Liver (tissue), 9 donors: Measurements from ENCODE around the gene UTRN. TPM values are rescaled to one million over a fixed set of nuclear protein-coding genes. Genes with fewer than 3 reads are reported as not detected.

ENCODE experiments used
- DNase-seq: peaks from one replicate; pipeline ENCODE4 v3.0.0-alpha.2; 2017; ENCODE audit warnings: low spot score
- H3K27ac ChIP-seq, 2 donors: one replicate each; pipeline ENCODE4 v1.7.0; 2013; ENCODE audit warnings: inconsistent platforms in 2 of 2, low read length in 2 of 2, control low read depth in 1 of 2, low read depth in 1 of 2, mild to moderate bottlenecking in 1 of 2
- H3K27me3 ChIP-seq, 4 donors: one replicate each; pipeline versions ENCODE4 v1.6.1 to v1.7.0; 2013; ENCODE audit warnings: low read length in 3 of 4, inconsistent platforms in 1 of 4, mild to moderate bottlenecking in 1 of 4, moderate library complexity in 1 of 4; ENCODE audit not compliant: control insufficient read depth in 4 of 4, insufficient read depth in 4 of 4
- H3K36me3 ChIP-seq, 4 donors: one replicate each; pipeline versions ENCODE4 v1.6.1 to v1.7.0; 2013; ENCODE audit warnings: low read length in 3 of 4, mild to moderate bottlenecking in 3 of 4, low read depth in 1 of 4, moderate library complexity in 1 of 4; ENCODE audit not compliant: control insufficient read depth in 4 of 4, insufficient read depth in 3 of 4
- H3K4me1 ChIP-seq, 4 donors: one replicate each; pipeline versions ENCODE4 v1.6.1 to v1.7.0; 2013; ENCODE audit warnings: low read length in 3 of 4, mild to moderate bottlenecking in 3 of 4, moderate library complexity in 1 of 4; ENCODE audit not compliant: control insufficient read depth in 4 of 4, insufficient read depth in 4 of 4
- H3K4me3 ChIP-seq, 3 donors: one replicate each; pipeline versions ENCODE4 v1.6.1 to v1.7.0; 2013; ENCODE audit warnings: low read length in 3 of 3, control low read depth in 1 of 3, low read depth in 1 of 3, mild to moderate bottlenecking in 1 of 3
- H3K9ac ChIP-seq, 2 donors: one replicate each; pipeline ENCODE4 v1.7.0; 2013; ENCODE audit warnings: low read length in 2 of 2, mild to moderate bottlenecking in 2 of 2, moderate library complexity in 2 of 2, control low read depth in 1 of 2, low read depth in 1 of 2
- H3K9me3 ChIP-seq, 4 donors: one replicate each; pipeline versions ENCODE4 v1.6.1 to v1.7.0; 2013; ENCODE audit warnings: low read length in 3 of 4; ENCODE audit not compliant: control insufficient read depth in 4 of 4
- EGR1 ChIP-seq, 2 donors: IDR thresholded peaks; 2 replicates each; pipeline ENCODE4 v1.6.1; 2016 to 2018; ENCODE audit warnings: antibody characterized with exemption in 2 of 2, low read depth in 2 of 2
- FOXA1 ChIP-seq: IDR thresholded peaks from 2 replicates; pipeline ENCODE4 v1.6.1; 2016; ENCODE audit warnings: antibody characterized with exemption
- FOXA2 ChIP-seq: IDR thresholded peaks from 2 replicates; pipeline ENCODE4 v1.6.1; 2016; ENCODE audit warnings: antibody characterized with exemption
- GABPA ChIP-seq, 2 donors: IDR thresholded peaks in 1 of 2; conservative IDR thresholded peaks in 1 of 2; 2 replicates each; pipeline ENCODE4 v1.6.1; 2016; ENCODE audit warnings: antibody characterized with exemption in 2 of 2, mild to moderate bottlenecking in 1 of 2, moderate library complexity in 1 of 2
- HNF4A ChIP-seq, 2 donors: conservative IDR thresholded peaks; 2 replicates each; pipeline ENCODE4 v1.6.1; 2016; ENCODE audit warnings: antibody characterized with exemption in 2 of 2, mild to moderate bottlenecking in 2 of 2
- HNF4G ChIP-seq: IDR thresholded peaks from 2 replicates; pipeline ENCODE4 v1.6.1; 2016; ENCODE audit warnings: antibody characterized with exemption
- JUND ChIP-seq, 2 donors: IDR thresholded peaks; 2 replicates each; pipeline ENCODE4 v1.6.1; 2016; ENCODE audit warnings: antibody characterized with exemption in 2 of 2
- MAX ChIP-seq: IDR thresholded peaks from 2 replicates; pipeline ENCODE4 v1.6.1; 2016; ENCODE audit warnings: antibody characterized with exemption
- RXRA ChIP-seq, 2 donors: IDR thresholded peaks; 2 replicates each; pipeline ENCODE4 v1.6.1; 2017 to 2018; ENCODE audit warnings: antibody characterized with exemption in 2 of 2, mild to moderate bottlenecking in 1 of 2
- SP1 ChIP-seq: IDR thresholded peaks from 2 replicates; pipeline ENCODE4 v1.6.1; 2018; ENCODE audit warnings: antibody characterized with exemption, mild to moderate bottlenecking
- TAF1 ChIP-seq: conservative IDR thresholded peaks from 2 replicates; pipeline ENCODE4 v1.6.1; 2016; ENCODE audit warnings: antibody characterized with exemption, mild to moderate bottlenecking
- ZBTB33 ChIP-seq: IDR thresholded peaks from 2 replicates; pipeline ENCODE4 v1.6.1; 2016; ENCODE audit warnings: antibody characterized with exemption
- WGBS: extraction: QIAGEN DNeasy Blood & Tissue Kit; methylation state at CpG from one replicate; pipeline ENCODE4 v1.1.7; 2013; 5-methylcytosine and 5-hydroxymethylcytosine counted together
- polyA plus RNA-seq, 2 donors: library from polyadenylated mRNA; stranded (reverse) in 1 of 2; unstranded in 1 of 2; fragments of 200-250 nt in 1 of 2; fragments of >200 nt in 1 of 2; fragmentation: Nextera tagmentation in 1 of 2; extraction: Ambion mirVana in 1 of 2; gene quantifications; one replicate each; pipeline versions ENCODE4 v1.2.1 to v1.2.3, GENCODE V29; 2013 to 2015
- total RNA-seq, 2 donors: library from RNA; depleted of rRNA; stranded (reverse); fragments of >200 nt; gene quantifications; one replicate each; pipeline ENCODE4 v1.2.3, GENCODE V29; 2014
- TF ChIP-seq, protein P1 (sequence below): fragments of 150-350 bp; IDR thresholded peaks from 2 replicates; pipeline ENCODE4 v1.5.1; 2017; ENCODE audit warnings: improper control_type of control experiment, low read depth, low read length; ENCODE audit not compliant: missing input control
- TF ChIP-seq, protein P2 (sequence below): IDR thresholded peaks from 2 replicates; pipeline ENCODE4 v1.6.1; 2016; ENCODE audit warnings: antibody characterized with exemption
- donor health status: healthy.
- donor health status: healthy.
- donor health status: healthy.
- donor health status: healthy.
- donor health status: healthy.

Gene UTRN
- total and polyA plus RNA-seq, 4 donors = 6.9 to 83.7 (median 47.6) TPM

DNA sequence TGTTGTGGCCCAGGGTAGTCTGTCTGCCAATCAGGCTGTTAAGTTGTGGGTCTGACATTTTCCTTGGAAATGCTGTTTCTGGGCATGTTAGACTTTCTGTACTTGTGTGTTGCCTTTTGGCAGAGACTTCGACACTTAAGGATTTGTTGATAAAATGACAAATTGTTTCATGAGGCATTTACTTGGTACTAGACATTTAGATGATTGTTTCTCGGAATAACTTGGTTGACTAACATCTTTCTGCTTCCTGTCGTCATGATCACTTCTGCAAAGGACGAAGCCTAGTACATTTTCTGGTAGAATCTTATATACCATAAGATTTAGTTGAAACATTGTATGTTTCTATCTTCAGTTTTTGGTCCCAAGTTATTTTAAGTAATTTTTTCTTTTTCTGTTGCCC lies 34.1 kb downstream of the UTRN start:
- Histone ChIP-seq H3K9ac (no peak overlapping the region), H3K36me3 (no peaks in the 10 kb centered on the region), H3K9me3 (no peaks in the 10 kb centered on the region), H3K27ac (no peak overlapping the region), H3K27me3 (no peaks in the 10 kb centered on the region), H3K4me1 (peaks cover 14 to 31% (median 30%) of the 10 kb centered on the region in 4 donors), H3K4me3 (no peak overlapping the region)
- TF ChIP-seq FOXA2 = no peak
- TF ChIP-seq RXRA (IDR thresholded peaks at IDR 0.05) = no peak
- TF ChIP-seq, protein P1, sequence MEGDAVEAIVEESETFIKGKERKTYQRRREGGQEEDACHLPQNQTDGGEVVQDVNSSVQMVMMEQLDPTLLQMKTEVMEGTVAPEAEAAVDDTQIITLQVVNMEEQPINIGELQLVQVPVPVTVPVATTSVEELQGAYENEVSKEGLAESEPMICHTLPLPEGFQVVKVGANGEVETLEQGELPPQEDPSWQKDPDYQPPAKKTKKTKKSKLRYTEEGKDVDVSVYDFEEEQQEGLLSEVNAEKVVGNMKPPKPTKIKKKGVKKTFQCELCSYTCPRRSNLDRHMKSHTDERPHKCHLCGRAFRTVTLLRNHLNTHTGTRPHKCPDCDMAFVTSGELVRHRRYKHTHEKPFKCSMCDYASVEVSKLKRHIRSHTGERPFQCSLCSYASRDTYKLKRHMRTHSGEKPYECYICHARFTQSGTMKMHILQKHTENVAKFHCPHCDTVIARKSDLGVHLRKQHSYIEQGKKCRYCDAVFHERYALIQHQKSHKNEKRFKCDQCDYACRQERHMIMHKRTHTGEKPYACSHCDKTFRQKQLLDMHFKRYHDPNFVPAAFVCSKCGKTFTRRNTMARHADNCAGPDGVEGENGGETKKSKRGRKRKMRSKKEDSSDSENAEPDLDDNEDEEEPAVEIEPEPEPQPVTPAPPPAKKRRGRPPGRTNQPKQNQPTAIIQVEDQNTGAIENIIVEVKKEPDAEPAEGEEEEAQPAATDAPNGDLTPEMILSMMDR = no peak
- TF ChIP-seq HNF4A (conservative IDR thresholded peaks at IDR 0.05) = no peak
- no peak for TF ChIP-seq ZBTB33
- TF ChIP-seq JUND (IDR thresholded peaks at IDR 0.05) = no peak
- TF ChIP-seq FOXA1 = no peak
- TF ChIP-seq SP1 = no peak
- no peak for TF ChIP-seq MAX
- TF ChIP-seq TAF1 = no peak
- TF ChIP-seq HNF4G = no peak
- TF ChIP-seq GABPA (IDR thresholded peaks at IDR 0.05 in 1 of 2, conservative IDR thresholded peaks at IDR 0.05 in 1 of 2) = no peak
- no peak for TF ChIP-seq EGR1 (IDR thresholded peaks at IDR 0.05; ENCODE audit: low read depth in 2 of 2)
- TF ChIP-seq, protein P2, sequence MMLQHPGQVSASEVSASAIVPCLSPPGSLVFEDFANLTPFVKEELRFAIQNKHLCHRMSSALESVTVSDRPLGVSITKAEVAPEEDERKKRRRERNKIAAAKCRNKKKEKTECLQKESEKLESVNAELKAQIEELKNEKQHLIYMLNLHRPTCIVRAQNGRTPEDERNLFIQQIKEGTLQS = no peak
- DNase-seq = no peak
- 86% methylated on average over 4 of the region's 4 CpGs for WGBS

GRCh38 chr6:144320741-144321140 lies 35.6 kb downstream of the UTRN start:
- no peak for DNase-seq
- H3K27ac ChIP-seq = no peak overlapping the region
- peaks cover 13 to 21% (median 17%) of the 10 kb centered on the region in 4 donors for H3K4me1 ChIP-seq
- TF ChIP-seq EGR1 (IDR thresholded peaks at IDR 0.05; ENCODE audit: low read depth in 2 of 2) = no peak
- no peak for TF ChIP-seq HNF4A (conservative IDR thresholded peaks at IDR 0.05)
- TF ChIP-seq ZBTB33 = no peak
- no peak for TF ChIP-seq FOXA1
- no peak for TF ChIP-seq TAF1
- no peak for TF ChIP-seq GABPA (IDR thresholded peaks at IDR 0.05 in 1 of 2, conservative IDR thresholded peaks at IDR 0.05 in 1 of 2)
- no peaks in the 10 kb centered on the region for H3K9me3 ChIP-seq
- no peaks in the 10 kb centered on the region for H3K27me3 ChIP-seq
- WGBS = 55% methylated on average over 5 of the region's 5 CpGs
- H3K9ac ChIP-seq = no peak overlapping the region
- H3K36me3 ChIP-seq = no peaks in the 10 kb centered on the region
- no peak overlapping the region for H3K4me3 ChIP-seq
